Activated T-cell treated with anti-CD3 and anti-CD28 coated beads, Interleukin-2, amount 50 U/mL, for 4 hours (primary cell): Measurements from ENCODE around the gene EMX1. TPM values are rescaled to one million over a fixed set of nuclear protein-coding genes. Genes with fewer than 3 reads are reported as not detected.

Source experiments
- ATAC-seq, 2 donors: fragments of 200-7000 bp; cut with Tn5 transposase; one replicate each; pipeline ENCODE4 v1.10.0; 2021
- DNase-seq: peaks from one replicate; pipeline ENCODE4 v3.0.0-alpha.2; 2020
- H3K27me3 Mint-ChIP-seq: one replicate; pipeline ENCODE4 v1.8.0; 2021; ENCODE audit warnings: low read depth, mixed read lengths
- H3K36me3 Mint-ChIP-seq: one replicate; pipeline ENCODE4 v1.8.0; 2022; ENCODE audit warnings: mixed read lengths; ENCODE audit not compliant: insufficient read depth
- H3K4me1 Mint-ChIP-seq: one replicate; pipeline ENCODE4 v1.8.0; 2021; ENCODE audit warnings: low read depth, mixed read lengths
- H3K4me3 Mint-ChIP-seq: one replicate; pipeline ENCODE4 v1.8.0; 2021; ENCODE audit warnings: mild to moderate bottlenecking, moderate library complexity, mixed read lengths
- H3K9me3 Mint-ChIP-seq: one replicate; pipeline ENCODE4 v1.8.0; 2021; ENCODE audit warnings: mixed read lengths
- total RNA-seq, 3 donors: library from RNA; stranded (reverse); gene quantifications; one replicate each; pipeline ENCODE4 v1.2.1, GENCODE V29; 2021

Gene EMX1
- total RNA-seq, 3 donors from 2014 or later: 0.08 TPM; not detected in 2

DNA sequence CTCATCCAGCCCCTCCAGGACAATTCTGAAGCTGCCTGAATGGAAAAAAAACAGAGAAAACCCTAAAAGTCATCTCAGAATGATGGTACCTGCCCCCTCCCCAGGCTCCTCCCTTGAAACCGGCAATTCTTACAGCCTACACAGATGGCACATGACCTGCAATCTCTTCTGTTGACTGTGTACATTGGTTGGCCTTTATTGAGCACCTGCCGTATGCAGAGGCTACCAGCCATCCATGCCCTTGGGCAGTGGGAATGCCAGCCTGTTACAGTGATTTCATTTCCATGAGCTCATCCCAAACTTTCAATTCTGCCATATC lies 57.1 kb downstream of the EMX1 start:
- Mint-ChIP-seq H3K4me3 (no peak overlapping the region), H3K27me3 (no peaks in the 10 kb centered on the region), H3K4me1 (no peaks in the 10 kb centered on the region), H3K36me3 (no peaks in the 10 kb centered on the region), H3K9me3 (no peaks in the 10 kb centered on the region)
- ATAC-seq: no peak
- no peak for DNase-seq

DNA sequence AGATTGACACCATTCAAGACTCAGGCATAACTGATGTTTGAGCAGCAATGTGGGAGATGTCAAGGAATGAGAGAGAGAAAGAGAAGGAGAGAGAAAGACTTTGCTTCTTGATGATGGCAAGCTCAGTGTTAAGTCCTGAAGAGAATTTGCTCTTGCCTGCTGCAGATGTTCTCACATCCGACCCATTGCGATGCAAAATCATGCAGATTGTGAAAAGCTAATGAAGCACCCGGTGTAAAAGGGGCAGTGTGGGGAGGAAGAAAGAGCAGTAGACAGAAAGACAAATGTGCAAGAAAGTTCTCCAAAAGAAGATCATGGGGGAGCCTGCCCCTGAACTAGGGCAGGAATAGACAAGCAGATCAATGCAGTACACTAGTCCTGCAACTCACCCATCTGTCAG lies 57.7 kb downstream of the EMX1 start:
- H3K27me3 Mint-ChIP-seq: no peaks in the 10 kb centered on the region
- no peak for ATAC-seq
- H3K36me3 Mint-ChIP-seq: no peaks in the 10 kb centered on the region
- DNase-seq: no peak
- H3K9me3 Mint-ChIP-seq: no peaks in the 10 kb centered on the region
- no peaks in the 10 kb centered on the region for H3K4me1 Mint-ChIP-seq
- H3K4me3 Mint-ChIP-seq: no peak overlapping the region

GRCh38 chr2:72979896-72980295 lies 62.6 kb downstream of the EMX1 start:
- DNase-seq (no peak), ATAC-seq (no peak)
- H3K36me3 Mint-ChIP-seq: no peaks in the 10 kb centered on the region
- no peaks in the 10 kb centered on the region for H3K4me1 Mint-ChIP-seq
- no peaks in the 10 kb centered on the region for H3K9me3 Mint-ChIP-seq
- no peak overlapping the region for H3K4me3 Mint-ChIP-seq
- no peaks in the 10 kb centered on the region for H3K27me3 Mint-ChIP-seq

GRCh38 chr2:72980535-72981217 lies 63.4 kb downstream of the EMX1 start:
- Mint-ChIP-seq H3K27me3 (no peaks in the 10 kb centered on the region), H3K4me1 (no peaks in the 10 kb centered on the region), H3K9me3 (no peaks in the 10 kb centered on the region), H3K4me3 (no peak overlapping the region), H3K36me3 (no peaks in the 10 kb centered on the region)
- DNase-seq (no peak), ATAC-seq (no peak)

DNA sequence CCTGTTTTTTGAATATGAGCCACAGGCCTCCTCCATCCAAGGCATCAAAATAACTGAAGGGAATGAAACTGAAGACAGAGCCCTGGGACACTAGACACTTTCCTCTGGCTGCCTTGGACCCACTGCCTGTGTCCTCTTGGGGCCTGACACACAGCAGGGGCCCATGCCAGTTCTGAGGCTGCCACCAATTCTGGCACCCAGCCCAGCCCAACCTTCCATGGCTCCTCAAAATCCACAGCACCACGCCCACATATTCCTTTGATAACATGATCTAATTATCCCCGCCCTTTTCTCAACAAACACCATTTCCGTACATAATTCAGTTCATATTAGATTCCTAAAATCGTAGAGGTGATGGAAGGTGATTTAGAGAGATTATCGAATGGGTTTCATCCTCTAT lies 64.2 kb downstream of the EMX1 start:
- DNase-seq (no peak), ATAC-seq (no peak)
- Mint-ChIP-seq H3K27me3 (no peaks in the 10 kb centered on the region), H3K4me1 (no peaks in the 10 kb centered on the region), H3K4me3 (no peak overlapping the region), H3K9me3 (no peaks in the 10 kb centered on the region), H3K36me3 (no peaks in the 10 kb centered on the region)

DNA sequence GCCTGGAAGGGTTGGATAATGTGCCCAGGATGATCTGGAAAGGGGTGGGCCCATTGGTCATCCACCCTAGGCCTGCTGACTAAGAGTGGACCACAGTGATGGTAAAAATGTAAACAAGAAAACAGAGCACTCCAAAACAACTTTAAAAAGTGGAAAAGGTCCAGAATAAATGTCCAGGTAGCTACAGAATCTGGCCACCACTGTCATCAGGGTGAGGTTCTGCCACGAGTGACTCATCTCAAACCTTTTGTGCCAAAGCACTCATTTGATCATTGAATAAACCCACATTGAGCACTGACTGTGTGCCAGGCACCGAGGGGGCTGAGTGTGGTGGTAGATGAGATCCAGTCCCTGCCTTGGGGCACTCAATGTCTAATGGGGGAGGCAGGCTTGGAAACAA lies 64.9 kb downstream of the EMX1 start:
- Mint-ChIP-seq H3K9me3 (no peaks in the 10 kb centered on the region), H3K4me1 (no peaks in the 10 kb centered on the region), H3K4me3 (no peak overlapping the region), H3K36me3 (no peaks in the 10 kb centered on the region), H3K27me3 (no peaks in the 10 kb centered on the region)
- no peak for DNase-seq
- no peak for ATAC-seq

DNA sequence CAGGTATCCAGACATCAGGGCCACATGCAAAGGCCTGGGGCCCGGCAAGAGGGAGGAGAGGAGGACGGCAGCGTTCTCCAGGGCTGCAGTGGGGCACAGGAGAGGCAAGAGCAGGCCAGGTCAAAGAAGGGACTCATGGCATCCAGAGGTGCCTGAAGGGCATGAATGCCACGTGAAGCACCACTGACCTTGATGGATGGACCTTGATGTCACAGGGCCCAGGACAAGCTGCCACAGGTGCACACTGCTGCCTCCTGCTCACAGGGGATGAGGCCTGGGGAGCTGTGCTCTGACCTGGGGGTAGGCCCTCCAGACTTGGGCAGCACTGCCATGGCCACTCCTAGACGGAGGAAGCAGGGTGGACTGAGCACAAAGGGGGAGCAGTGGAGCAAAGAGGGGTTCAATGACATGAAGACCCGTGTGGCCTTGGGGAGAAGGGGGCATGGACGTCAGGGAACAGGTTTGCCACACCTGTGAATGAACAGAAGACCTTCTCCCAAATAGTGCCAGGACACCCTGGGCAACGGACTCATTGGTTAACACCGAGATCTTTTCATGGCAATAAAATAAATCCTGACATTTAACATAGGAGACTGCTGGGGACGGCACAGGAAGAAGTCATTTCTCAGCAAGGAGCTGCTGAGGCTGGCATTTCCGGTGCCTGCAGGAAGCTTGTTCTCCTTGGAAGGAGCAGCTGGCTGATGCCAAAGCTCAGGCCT lies 65.6 kb downstream of the EMX1 start:
- no peak for DNase-seq
- no peak overlapping the region for H3K4me3 Mint-ChIP-seq

DNA sequence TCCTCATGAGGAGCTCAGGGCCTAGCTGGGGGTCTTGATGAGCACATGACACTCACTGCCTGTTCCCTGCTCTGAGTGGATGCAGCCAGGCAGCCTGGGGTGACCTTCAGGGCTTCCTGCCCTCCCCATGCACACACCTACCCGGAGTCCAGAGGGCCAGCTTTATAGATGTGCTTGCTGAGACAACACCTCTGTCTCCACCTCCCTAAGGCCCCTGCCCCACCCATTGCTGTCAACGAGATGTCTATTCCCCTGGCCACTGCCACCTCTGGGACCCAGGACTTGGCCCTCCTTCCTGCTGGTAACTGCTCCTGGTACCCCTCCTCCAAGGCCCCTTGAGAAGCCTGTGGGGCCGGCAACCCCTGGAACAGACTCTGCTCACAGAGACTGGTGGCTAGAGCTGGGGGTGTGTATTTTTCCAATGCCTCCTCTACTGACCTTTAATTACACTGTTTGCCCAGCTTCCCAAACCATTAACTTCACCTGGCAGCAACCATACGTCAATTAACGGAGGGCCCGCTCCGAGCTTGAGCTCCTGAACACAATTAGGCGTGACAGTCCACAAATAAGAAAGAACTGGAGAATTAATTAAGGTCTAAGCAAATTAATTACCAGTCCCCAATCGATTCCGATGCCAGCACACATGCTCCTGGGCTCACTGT lies 66.3 kb downstream of the EMX1 start:
- H3K4me1 Mint-ChIP-seq: no peaks in the 10 kb centered on the region
- no peak for DNase-seq
- no peaks in the 10 kb centered on the region for H3K36me3 Mint-ChIP-seq
- H3K9me3 Mint-ChIP-seq: no peaks in the 10 kb centered on the region
- H3K4me3 Mint-ChIP-seq: no peak overlapping the region
- no peak for ATAC-seq
- H3K27me3 Mint-ChIP-seq: no peaks in the 10 kb centered on the region

More for the DNA sequence above, 65.6 kb downstream of the EMX1 start:
- Mint-ChIP-seq H3K27me3 (no peaks in the 10 kb centered on the region), H3K4me1 (no peaks in the 10 kb centered on the region), H3K9me3 (no peaks in the 10 kb centered on the region), H3K36me3 (no peaks in the 10 kb centered on the region)
- ATAC-seq: no peak

GRCh38 chr2:72984172-72984671 lies 66.9 kb downstream of the EMX1 start:
- Mint-ChIP-seq H3K27me3 (no peaks in the 10 kb centered on the region), H3K36me3 (no peaks in the 10 kb centered on the region), H3K4me3 (no peak overlapping the region), H3K9me3 (no peaks in the 10 kb centered on the region), H3K4me1 (no peaks in the 10 kb centered on the region)
- no peak for DNase-seq
- ATAC-seq: no peak

Other genes starting within 250 kb of the EMX1 start
- 1 to 10 TPM; 6.5 to 7.3 (median 6.8) TPM for gene EXOC6B, start 91.5 kb upstream of the EMX1 start, total RNA-seq
- 10 to 100 TPM in 1 of 3 donors, 1 to 10 TPM in 2; 7.7 to 11.2 (median 8.5) TPM for gene SPR, start 30.1 kb upstream of the EMX1 start, total RNA-seq
- 1 to 10 TPM; 5.2 to 7.3 (median 5.3) TPM for gene SFXN5, start 154.2 kb downstream of the EMX1 start, total RNA-seq
- gene RAB11FIP5, start 195.4 kb downstream of the EMX1 start, total RNA-seq: 1 to 10 TPM; 4.6 to 5.1 (median 5.0) TPM